GM12891 (cell line): ENCODE results near the gene CXCL12.

Source experiments
- POLR2A ChIP-seq: IDR thresholded peaks from 2 replicates; pipeline ENCODE4 v1.6.1; 2011; ENCODE audit warnings: low read depth, low read length, control low read depth
- POLR2AphosphoS5 ChIP-seq: IDR thresholded peaks from 2 replicates; pipeline ENCODE4 v1.6.1; 2011; ENCODE audit warnings: low read depth, low read length, control low read depth
- TAF1 ChIP-seq: IDR thresholded peaks from 2 replicates; pipeline ENCODE4 v1.6.1; 2011; ENCODE audit warnings: low read depth, low read length, control low read depth

DNA sequence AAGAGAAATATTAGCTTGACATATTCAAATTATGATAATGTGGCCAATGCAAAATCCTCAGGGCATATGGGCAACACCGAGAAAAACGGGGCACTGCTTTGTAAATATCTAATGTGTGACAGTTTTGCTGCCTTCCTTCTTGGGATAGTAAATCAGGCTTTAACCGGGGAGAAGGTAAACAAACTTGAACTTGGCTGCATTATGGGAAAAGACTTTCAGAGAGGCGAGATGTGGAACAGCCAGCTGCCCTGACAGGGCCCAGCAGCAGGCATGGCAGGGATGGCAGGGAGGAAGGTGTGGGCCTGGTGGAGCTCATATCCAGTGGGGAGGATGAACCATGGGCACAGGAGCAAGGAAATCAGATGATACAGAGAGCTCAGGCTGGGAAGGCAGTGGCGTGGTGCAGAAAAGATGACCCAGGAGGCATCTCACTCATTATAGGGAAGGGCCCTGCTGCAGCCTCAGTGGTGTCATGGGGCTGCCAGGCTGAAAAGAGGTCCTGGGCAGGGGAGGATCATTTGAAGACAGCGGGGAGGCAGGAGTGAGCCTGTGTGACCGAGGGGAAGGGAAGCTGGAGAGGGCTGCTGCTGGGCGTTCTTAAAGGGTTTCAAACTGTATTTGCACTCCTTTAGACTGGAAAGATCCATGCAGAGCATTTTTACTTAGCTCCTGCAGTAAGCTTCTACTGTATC lies 26.7 kb downstream of the CXCL12 start:
- TF ChIP-seq POLR2AphosphoS5 (no peak), TAF1 (no peak), POLR2A (no peak)
